Transverse colon (tissue), 4 donors: ENCODE data around the gene LEO1.

Experiments
- CTCF ChIP-seq, 5 experiments: fragments of 200-600 bp in 3 of 5; fragments of 450-650 bp in 2 of 5; sonication (generic) in 3 of 5; IDR thresholded peaks; 1 replicate in 2 of 5; 2 replicates in 3 of 5; pipeline ENCODE4 v1.5.1; 2016 to 2017; ENCODE audit warnings: antibody characterized with exemption in 5 of 5, inconsistent platforms in 3 of 5, mild to moderate bottlenecking in 2 of 5, moderate library complexity in 1 of 5
- EP300 ChIP-seq: sonication (generic); formaldehyde crosslinking; IDR thresholded peaks from one replicate; pipeline ENCODE4 v1.6.1; 2017; ENCODE audit warnings: antibody characterized with exemption, low read depth
- POLR2A ChIP-seq: fragments of 450-650 bp; IDR thresholded peaks from one replicate; pipeline ENCODE4 v1.6.1; 2016; ENCODE audit warnings: antibody characterized with exemption, mild to moderate bottlenecking, moderate library complexity
- POLR2AphosphoS5 ChIP-seq, 3 donors: sonication (generic); formaldehyde crosslinking; IDR thresholded peaks; one replicate each; pipeline ENCODE4 v1.6.1; 2016; ENCODE audit warnings: antibody characterized with exemption in 3 of 3

DNA sequence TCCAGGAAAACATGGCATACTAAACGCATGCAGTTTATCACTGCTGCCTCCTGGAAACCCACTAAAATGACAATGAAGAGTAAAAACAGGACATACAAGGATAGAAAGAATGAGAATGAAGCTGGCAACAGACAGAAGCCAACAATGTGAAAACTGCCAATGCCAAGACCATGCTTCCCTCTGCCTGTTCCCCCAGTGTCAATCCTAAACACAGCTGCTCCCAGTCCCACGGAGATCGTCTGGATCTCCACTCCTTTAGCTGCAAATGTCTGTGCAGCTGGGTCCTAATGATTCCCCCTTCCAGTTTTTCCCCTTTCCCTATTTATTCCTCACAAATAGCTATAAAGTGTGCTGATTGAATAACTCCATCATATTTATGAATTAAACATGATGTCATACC is 16.1 kb downstream of the LEO1 start:
- no peak for TF ChIP-seq CTCF (IDR thresholded peaks at IDR 0.05)
- TF ChIP-seq POLR2A, result no peak
- no peak for TF ChIP-seq EP300
- no peak for TF ChIP-seq POLR2AphosphoS5 (IDR thresholded peaks at IDR 0.05)
